ENCODE data around the gene PLEKHG3.

DNA sequence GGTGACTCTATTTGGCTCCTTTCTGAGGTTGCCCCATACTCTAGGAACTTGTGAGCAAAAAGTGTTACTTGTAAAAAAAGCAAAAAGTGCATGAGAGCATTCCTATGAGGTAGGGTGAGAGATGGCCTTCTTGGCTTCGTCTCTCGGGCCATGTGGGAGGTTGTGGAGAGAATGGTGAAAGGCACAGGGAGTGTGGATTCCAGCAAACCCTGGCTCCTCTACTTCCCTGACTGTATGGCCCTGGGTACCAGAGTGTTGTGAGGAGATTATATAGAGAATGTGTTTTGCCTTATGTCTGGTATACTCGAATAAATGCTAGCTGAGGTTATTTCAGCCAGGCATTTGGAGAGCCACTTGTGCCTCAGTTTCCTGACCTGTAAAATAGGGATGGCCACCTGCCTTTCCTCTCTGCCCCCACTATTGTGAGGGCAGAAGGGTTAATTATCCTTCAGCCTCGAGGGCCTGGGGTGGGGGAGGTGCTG is 11.0 kb downstream of the PLEKHG3 start:
- TF ChIP-seq TAF1 (IDR thresholded peaks at IDR 0.05; ENCODE audit: low read depth, low read length) (no peak), POLR2AphosphoS5 (IDR thresholded peaks at IDR 0.05; ENCODE audit: low read depth, low read length) (no peak), PAX5 (IDR thresholded peaks at IDR 0.05; ENCODE audit: insufficient read depth, low read length, severe bottlenecking) (no peak)

All from GM12891 (cell line).